Ectodermal cell (in vitro differentiated cells): ENCODE measurements around the gene TCF19.

Experiments used
- H3K27ac ChIP-seq: 2 replicates; pipeline ENCODE4 v1.7.0; 2013; ENCODE audit warnings: mild to moderate bottlenecking, low read depth, low read length; ENCODE audit not compliant: insufficient read depth, poor library complexity, severe bottlenecking
- H3K27me3 ChIP-seq: 2 replicates; pipeline ENCODE4 v1.7.0; 2013; ENCODE audit warnings: mild to moderate bottlenecking, low read length; ENCODE audit not compliant: insufficient read depth, control insufficient read depth, poor library complexity, severe bottlenecking
- H3K36me3 ChIP-seq: one replicate; pipeline ENCODE4 v1.7.0; 2013; ENCODE audit warnings: low read length; ENCODE audit not compliant: control insufficient read depth, insufficient read depth
- H3K4me1 ChIP-seq: one replicate; pipeline ENCODE4 v1.7.0; 2013; ENCODE audit warnings: low read length; ENCODE audit not compliant: control insufficient read depth, insufficient read depth
- H3K4me3 ChIP-seq: 2 replicates; pipeline ENCODE4 v1.7.0; 2013; ENCODE audit warnings: low read depth, low read length, control low read depth; ENCODE audit not compliant: insufficient read depth
- H3K9me3 ChIP-seq: 2 replicates; pipeline ENCODE4 v1.7.0; 2013; ENCODE audit warnings: mild to moderate bottlenecking, low read length, moderate library complexity; ENCODE audit not compliant: control insufficient read depth
- WGBS, 2 experiments: methylation state at CpG; one replicate each; pipeline ENCODE4 v1.1.7; 2013; ENCODE audit warnings: missing lambda C conversion rate in 2 of 2; 5-methylcytosine and 5-hydroxymethylcytosine counted together

The TCF19 gene

GRCh38 chr6:31144296-31144969 lies 14.0 kb upstream of the TCF19 start:
- Histone ChIP-seq H3K27ac (no peak overlapping the region), H3K4me1 (peaks cover 14% of the 10 kb centered on the region), H3K4me3 (no peak overlapping the region), H3K27me3 (no peaks in the 10 kb centered on the region), H3K36me3 (peaks cover 8% of the 10 kb centered on the region), H3K9me3 (no peaks in the 10 kb centered on the region)
- 94 to 97% methylated on average over 18 of the region's 18 CpGs for WGBS, 2 experiments

GRCh38 chr6:31144970-31145340 lies 13.4 kb upstream of the TCF19 start:
- WGBS, 2 experiments = 90% methylated on average over 11 of the region's 11 CpGs
- peaks cover 14% of the 10 kb centered on the region for H3K4me1 ChIP-seq

GRCh38 chr6:31145386-31145785 lies 13.0 kb upstream of the TCF19 start:
- 96% methylated on average over 10 of the region's 10 CpGs for WGBS, 2 experiments
- peaks cover 14% of the 10 kb centered on the region for H3K4me1 ChIP-seq
- H3K36me3 ChIP-seq = peaks cover 8% of the 10 kb centered on the region
- H3K27me3 ChIP-seq = no peaks in the 10 kb centered on the region
- no peaks in the 10 kb centered on the region for H3K9me3 ChIP-seq
- no peak overlapping the region for H3K27ac ChIP-seq
- no peak overlapping the region for H3K4me3 ChIP-seq

More at GRCh38 chr6:31144970-31145340, 13.4 kb upstream of the TCF19 start:
- Histone ChIP-seq H3K27me3 (no peaks in the 10 kb centered on the region), H3K36me3 (peaks cover 8% of the 10 kb centered on the region), H3K4me3 (no peak overlapping the region), H3K27ac (no peak overlapping the region), H3K9me3 (no peaks in the 10 kb centered on the region)

GRCh38 chr6:31149827-31150447 lies 8.5 kb upstream of the TCF19 start:
- H3K27me3 ChIP-seq = no peaks in the 10 kb centered on the region
- H3K4me3 ChIP-seq = no peak overlapping the region
- H3K9me3 ChIP-seq = no peaks in the 10 kb centered on the region
- peaks cover 15% of the 10 kb centered on the region for H3K36me3 ChIP-seq
- no peaks in the 10 kb centered on the region for H3K4me1 ChIP-seq
- WGBS, 2 experiments = 95% methylated on average over 6 of the region's 6 CpGs
- H3K27ac ChIP-seq = no peak overlapping the region

GRCh38 chr6:31152781-31153180 lies 5.6 kb upstream of the TCF19 start:
- no peak overlapping the region for H3K4me3 ChIP-seq
- no peaks in the 10 kb centered on the region for H3K9me3 ChIP-seq
- no peaks in the 10 kb centered on the region for H3K27me3 ChIP-seq
- H3K27ac ChIP-seq = no peak overlapping the region
- H3K36me3 ChIP-seq = peaks cover 17% of the 10 kb centered on the region
- peaks cover 4% of the 10 kb centered on the region for H3K4me1 ChIP-seq
- 92 to 94% methylated on average over 7 of the region's 7 CpGs for WGBS, 2 experiments

GRCh38 chr6:31154436-31154835 lies 4.0 kb upstream of the TCF19 start:
- Histone ChIP-seq H3K36me3 (peaks cover 17% of the 10 kb centered on the region), H3K9me3 (no peaks in the 10 kb centered on the region), H3K4me1 (peaks cover 4% of the 10 kb centered on the region), H3K4me3 (no peak overlapping the region), H3K27me3 (peaks cover 7% of the 10 kb centered on the region), H3K27ac (no peak overlapping the region)
- 94% methylated on average over 15 of the region's 15 CpGs for WGBS, 2 experiments

GRCh38 chr6:31156641-31157040 lies 1.7 kb upstream of the TCF19 start:
- H3K27me3 ChIP-seq = peaks cover 12% of the 10 kb centered on the region
- no peak overlapping the region for H3K27ac ChIP-seq
- H3K4me1 ChIP-seq = peaks cover 4% of the 10 kb centered on the region
- no peak overlapping the region for H3K4me3 ChIP-seq
- H3K9me3 ChIP-seq = no peaks in the 10 kb centered on the region
- H3K36me3 ChIP-seq = peaks cover 17% of the 10 kb centered on the region
- 93 to 95% methylated on average over 7 of the region's 7 CpGs for WGBS, 2 experiments

GRCh38 chr6:31157513-31158139 lies 763 bp upstream of the TCF19 start, which contains the start of gene CCHCR1:
Gene CCHCR1, minus strand, starts transcription at chr6:31157802. Its CDS starts 202 bp downstream, at chr6:31157600.
- Histone ChIP-seq H3K36me3 (peaks cover 17% of the 10 kb centered on the region), H3K27me3 (peaks cover 12% of the 10 kb centered on the region), H3K4me3 (peak within 1 kb of the TSS; percentile 68), H3K27ac (no peak within 1 kb of the TSS), H3K4me1 (peaks cover 4% of the 10 kb centered on the region), H3K9me3 (no peaks in the 10 kb centered on the region)
- whole genome bisulfite sequencing, 2 experiments = 10 to 13% methylated on average over 14 of the region's 14 CpGs

- H3K36me3 ChIP-seq = peaks cover 11% of the 10 kb centered on the region
- no peaks in the 10 kb centered on the region for H3K9me3 ChIP-seq
- H3K4me1 ChIP-seq = peaks cover 4% of the 10 kb centered on the region
- H3K27me3 ChIP-seq = peaks cover 12% of the 10 kb centered on the region
- 10 to 11% methylated on average over 35 of the region's 35 CpGs for WGBS, 2 experiments
- H3K27ac ChIP-seq = no peak overlapping the region
- peak overlapping the region; percentile 68 for H3K4me3 ChIP-seq
Observed at GRCh38 chr6:31158863-31159855, 770 bp downstream of the TCF19 start.
